Kidney (tissue), 14 donors: ENCODE data around the gene TBC1D23. TPM values are rescaled to one million over a fixed set of nuclear protein-coding genes. Genes with fewer than 3 reads are reported as not detected.

Experiments used
- DNase-seq, 5 donors: peaks; one replicate each; pipeline ENCODE4 v3.0.0-alpha.2; 2013 to 2020
- FAIRE-seq: peaks from 2 replicates; lab custom pipeline; 2012; peaks lifted over from hg19 to GRCh38; lab: Jason Lieb, UNC
- H3K27ac ChIP-seq, 2 donors: one replicate each; pipeline ENCODE4 v1.7.0; 2013; ENCODE audit warnings: low read depth in 2 of 2, low read length in 2 of 2, inconsistent platforms in 1 of 2
- H3K27me3 ChIP-seq: one replicate; pipeline ENCODE4 v1.7.1; 2013; ENCODE audit warnings: low read length, inconsistent platforms; ENCODE audit not compliant: control insufficient read depth, insufficient read depth
- H3K36me3 ChIP-seq, 3 donors: one replicate each; pipeline versions ENCODE4 v1.7.0 to v1.7.1; 2013; ENCODE audit warnings: low read length in 3 of 3, control low read depth in 1 of 3, inconsistent platforms in 1 of 3; ENCODE audit not compliant: insufficient read depth in 3 of 3, control insufficient read depth in 2 of 3
- H3K4me1 ChIP-seq, 3 donors: one replicate each; pipeline versions ENCODE4 v1.7.0 to v1.7.1; 2013; ENCODE audit warnings: low read length in 3 of 3, inconsistent platforms in 1 of 3, low read depth in 1 of 3; ENCODE audit not compliant: control insufficient read depth in 2 of 3, insufficient read depth in 2 of 3
- H3K4me3 ChIP-seq, 3 donors: one replicate each; pipeline versions ENCODE4 v1.7.0 to v1.8.1; 2013; ENCODE audit warnings: low read length in 3 of 3, control low read depth in 1 of 3, inconsistent platforms in 1 of 3
- H3K9ac ChIP-seq, 3 donors: one replicate each; pipeline versions ENCODE4 v1.7.0 to v1.7.1; 2013; ENCODE audit warnings: low read length in 3 of 3, control low read depth in 1 of 3, inconsistent platforms in 1 of 3
- H3K9me3 ChIP-seq, 3 donors: one replicate each; pipeline versions ENCODE4 v1.7.0 to v1.7.1; 2013; ENCODE audit warnings: low read length in 3 of 3, control low read depth in 1 of 3, inconsistent platforms in 1 of 3; ENCODE audit not compliant: control insufficient read depth in 2 of 3, insufficient read depth in 1 of 3
- intact Hi-C: fragments of 100-400 bp; cut with DNase I; formaldehyde crosslinking; loops from one replicate; pipeline ENCODE4 v1.11.1; 2022
- polyA plus RNA-seq: library from polyadenylated mRNA; stranded (reverse); fragments of 350-450 nt; fragmentation: Illumina TruSeq; extraction: RNeasy Lipid Tissue Mini Kit (QIAGEN cat#74804); gene quantifications from one replicate; pipeline ENCODE4 v1.2.3, GENCODE V29; 2014; ENCODE audit warnings: low read depth, low replicate concordance; ENCODE audit not compliant: insufficient read depth
- total RNA-seq: library from RNA; stranded (reverse); fragmentation: NEBNext Ultra II Directional; extraction: Animal tissue kit (Norgen Biotek cat#: 25700); gene quantifications from one replicate; pipeline ENCODE4 v1.2.1, GENCODE V29; 2021
- TF ChIP-seq, protein P1 (sequence below): IDR thresholded peaks from 3 replicates; pipeline ENCODE4 v1.5.1; 2012; ENCODE audit warnings: mild to moderate bottlenecking, moderate library complexity, borderline replicate concordance; ENCODE audit not compliant: insufficient read depth; ENCODE audit errors: extremely low read depth
- donor health status: control.
- donor health status: control.
- donor health status: control.
- donor health status: control.
- donor health status: control.
- donor health status: DM: yes; HTN: yes; CAD: no.
- donor health status: Normal renal cell carcinoma (clear cell type).

TBC1D23 gene
- total and polyA plus RNA-seq, 2 donors from 2014 or later: 18.0 to 46.9 TPM

DNA sequence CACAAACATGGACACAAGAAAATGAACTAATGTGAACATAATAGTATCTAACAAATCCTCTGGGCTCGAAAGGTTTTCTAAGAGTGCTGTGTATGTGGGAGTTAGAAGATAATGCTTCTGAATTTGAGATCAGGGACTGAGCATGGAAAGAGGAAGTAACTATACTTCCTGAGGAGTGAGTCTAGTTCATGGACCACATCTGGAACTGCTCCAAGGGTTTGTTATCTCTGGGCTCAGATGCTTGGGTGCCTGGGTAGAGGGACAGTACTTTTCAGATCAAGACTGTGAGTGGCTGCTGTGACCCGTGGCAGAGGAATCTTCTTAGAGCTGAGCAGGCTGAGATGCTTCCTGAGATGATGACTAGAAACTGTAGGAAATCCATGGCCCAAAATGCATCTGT is 28.5 kb downstream of the TBC1D23 start:
- FAIRE-seq (no peak), DNase-seq (peak in 1 of 5 donors; percentile 4)
- H3K4me3 ChIP-seq: no peak overlapping the region
- no peaks in the 10 kb centered on the region for H3K27me3 ChIP-seq
- no peak overlapping the region for H3K27ac ChIP-seq
- peaks cover 2 to 25% (median 2%) of the 10 kb centered on the region in 3 donors for H3K36me3 ChIP-seq
- intact Hi-C loops: no loop called here
- no peaks in the 10 kb centered on the region for H3K4me1 ChIP-seq
- H3K9me3 ChIP-seq: no peaks in the 10 kb centered on the region
- TF ChIP-seq, protein P1, sequence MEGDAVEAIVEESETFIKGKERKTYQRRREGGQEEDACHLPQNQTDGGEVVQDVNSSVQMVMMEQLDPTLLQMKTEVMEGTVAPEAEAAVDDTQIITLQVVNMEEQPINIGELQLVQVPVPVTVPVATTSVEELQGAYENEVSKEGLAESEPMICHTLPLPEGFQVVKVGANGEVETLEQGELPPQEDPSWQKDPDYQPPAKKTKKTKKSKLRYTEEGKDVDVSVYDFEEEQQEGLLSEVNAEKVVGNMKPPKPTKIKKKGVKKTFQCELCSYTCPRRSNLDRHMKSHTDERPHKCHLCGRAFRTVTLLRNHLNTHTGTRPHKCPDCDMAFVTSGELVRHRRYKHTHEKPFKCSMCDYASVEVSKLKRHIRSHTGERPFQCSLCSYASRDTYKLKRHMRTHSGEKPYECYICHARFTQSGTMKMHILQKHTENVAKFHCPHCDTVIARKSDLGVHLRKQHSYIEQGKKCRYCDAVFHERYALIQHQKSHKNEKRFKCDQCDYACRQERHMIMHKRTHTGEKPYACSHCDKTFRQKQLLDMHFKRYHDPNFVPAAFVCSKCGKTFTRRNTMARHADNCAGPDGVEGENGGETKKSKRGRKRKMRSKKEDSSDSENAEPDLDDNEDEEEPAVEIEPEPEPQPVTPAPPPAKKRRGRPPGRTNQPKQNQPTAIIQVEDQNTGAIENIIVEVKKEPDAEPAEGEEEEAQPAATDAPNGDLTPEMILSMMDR: no peak
- H3K9ac ChIP-seq: no peak overlapping the region

DNA sequence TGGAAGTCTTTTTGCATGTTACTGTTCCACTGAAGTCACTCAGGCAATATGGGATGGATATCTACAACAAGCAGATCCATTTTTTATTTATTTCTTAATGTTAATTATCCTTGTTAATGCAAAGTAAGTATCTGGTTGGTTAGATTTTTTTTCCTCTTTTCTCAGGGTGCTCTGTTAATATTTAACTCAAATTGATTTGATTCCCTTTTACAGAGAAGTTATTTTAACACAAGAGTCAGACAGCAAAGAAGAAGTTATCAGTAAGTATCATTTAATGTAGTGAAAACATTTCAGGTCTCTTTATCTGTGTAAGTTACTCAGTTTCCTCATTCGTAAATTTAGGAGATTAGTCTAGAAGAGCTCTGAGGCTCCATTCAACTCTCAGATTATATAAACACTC is 34.3 kb downstream of the TBC1D23 start:
- Histone ChIP-seq H3K36me3 (peaks cover 2 to 25% (median 10%) of the 10 kb centered on the region in 3 donors), H3K9ac (no peak overlapping the region), H3K4me3 (no peak overlapping the region), H3K4me1 (no peaks in the 10 kb centered on the region), H3K27me3 (no peaks in the 10 kb centered on the region), H3K9me3 (no peaks in the 10 kb centered on the region), H3K27ac (no peak overlapping the region)
- no peak for FAIRE-seq
- DNase-seq: no peak
- TF ChIP-seq, protein P1: no peak
- intact Hi-C loops: no loop called here

DNA sequence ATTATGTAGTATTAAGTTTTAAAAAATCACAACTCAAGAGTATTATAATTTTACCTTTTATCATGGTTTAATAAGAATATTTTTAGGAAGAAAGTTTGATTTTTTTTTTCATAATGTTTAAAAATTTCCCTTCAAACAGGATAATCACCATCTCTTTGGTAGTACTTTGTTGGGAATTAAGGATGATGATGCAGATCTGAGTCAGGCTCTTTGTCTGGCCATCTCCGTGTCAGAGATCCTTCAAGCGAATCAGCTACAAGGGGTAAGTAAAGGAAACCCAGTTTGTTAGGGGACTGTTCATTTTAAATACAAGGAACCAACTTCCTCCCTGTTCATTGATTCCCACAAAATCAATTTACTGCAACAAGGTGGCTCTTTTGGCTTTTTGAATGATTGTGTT is 37.0 kb downstream of the TBC1D23 start:
- FAIRE-seq (no peak), DNase-seq (no peak)
- intact Hi-C loops: no loop called here
- Histone ChIP-seq H3K9ac (no peak overlapping the region), H3K4me1 (no peaks in the 10 kb centered on the region), H3K4me3 (no peak overlapping the region), H3K9me3 (no peaks in the 10 kb centered on the region), H3K27ac (no peak overlapping the region), H3K27me3 (no peaks in the 10 kb centered on the region), H3K36me3 (peaks cover 2 to 17% (median 12%) of the 10 kb centered on the region in 3 donors)
- TF ChIP-seq, protein P1: no peak

DNA sequence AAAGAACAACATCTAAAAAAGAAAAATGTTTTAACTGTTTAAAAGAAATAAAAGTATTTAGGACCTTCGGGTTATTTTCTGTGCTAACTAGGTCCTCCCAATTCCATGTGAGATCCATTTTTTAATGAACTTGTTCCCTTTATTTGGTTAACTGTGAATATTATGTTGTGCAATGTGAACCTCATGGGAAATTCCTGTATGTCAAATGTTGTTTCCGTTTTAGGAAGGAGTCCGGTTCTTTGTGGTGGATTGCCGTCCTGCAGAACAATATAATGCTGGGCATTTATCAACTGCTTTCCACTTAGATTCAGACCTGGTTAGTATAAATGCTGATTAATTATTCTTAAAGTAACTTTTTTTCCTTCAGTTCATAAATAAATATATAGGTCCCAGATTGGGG is 38.2 kb downstream of the TBC1D23 start:
- TF ChIP-seq, protein P1: no peak
- DNase-seq: no peak
- intact Hi-C loops: no loop called here
- H3K4me1 ChIP-seq: no peaks in the 10 kb centered on the region
- FAIRE-seq: no peak
- no peaks in the 10 kb centered on the region for H3K9me3 ChIP-seq
- no peak overlapping the region for H3K4me3 ChIP-seq
- peaks cover 2 to 12% (median 12%) of the 10 kb centered on the region in 3 donors for H3K36me3 ChIP-seq
- H3K9ac ChIP-seq: no peak overlapping the region
- H3K27me3 ChIP-seq: no peaks in the 10 kb centered on the region
- H3K27ac ChIP-seq: no peak overlapping the region
